CD4-positive, alpha-beta T cell treated with Interleukin-21 for 1 hour (primary cell): Measurements from ENCODE around the gene RNF141.

Experiments used
- DNase-seq: peaks from one replicate; pipeline ENCODE4 v3.0.0-alpha.2; 2020

Gene RNF141

GRCh38 chr11:10522276-10522675, 18.7 kb downstream of the RNF141 start:
- DNase-seq, result no peak

- DNase-seq, result no peak
These were observed 20.4 kb downstream of the RNF141 start for GRCh38 chr11:10520562-10520961.

- no peak for DNase-seq
These were observed 21.4 kb downstream of the RNF141 start for GRCh38 chr11:10519630-10520029.

- no peak for DNase-seq
These were observed 22.1 kb downstream of the RNF141 start for GRCh38 chr11:10518891-10519290.

GRCh38 chr11:10518123-10518522, 22.9 kb downstream of the RNF141 start:
- DNase-seq, result no peak

- DNase-seq, result no peak
These were observed 25.6 kb downstream of the RNF141 start for GRCh38 chr11:10515418-10515817.

GRCh38 chr11:10514709-10515108, 26.3 kb downstream of the RNF141 start:
- no peak for DNase-seq

GRCh38 chr11:10514202-10514601, 26.8 kb downstream of the RNF141 start:
- no peak for DNase-seq

- DNase-seq, result no peak
These were observed 29.8 kb downstream of the RNF141 start for GRCh38 chr11:10511181-10511621.

- DNase-seq, result no peak
These were observed 35.0 kb downstream of the RNF141 start for GRCh38 chr11:10506008-10506370.

- DNase-seq, result no peak
These were observed 35.5 kb downstream of the RNF141 start for GRCh38 chr11:10505278-10506007.

GRCh38 chr11:10504490-10504889, 36.5 kb downstream of the RNF141 start:
- no peak for DNase-seq

- DNase-seq, result no peak
These were observed 37.1 kb downstream of the RNF141 start for GRCh38 chr11:10503777-10504480.

- no peak for DNase-seq
These were observed 37.8 kb downstream of the RNF141 start for GRCh38 chr11:10503221-10503620.

- DNase-seq, result no peak
These were observed 38.2 kb downstream of the RNF141 start for GRCh38 chr11:10502770-10503169.

- DNase-seq, result no peak
These were observed 38.8 kb downstream of the RNF141 start for GRCh38 chr11:10502065-10502680.

GRCh38 chr11:10500757-10501684, 40.0 kb downstream of the RNF141 start:
- no peak for DNase-seq

- DNase-seq, result no peak
These were observed 40.9 kb downstream of the RNF141 start for GRCh38 chr11:10499874-10500601.

GRCh38 chr11:10499452-10499851, 41.5 kb downstream of the RNF141 start:
- DNase-seq, result no peak

GRCh38 chr11:10498426-10499250, 42.3 kb downstream of the RNF141 start:
- no peak for DNase-seq

GRCh38 chr11:10498022-10498400, 43.0 kb downstream of the RNF141 start:
- no peak for DNase-seq
